HepG2 (cell line): Measurements from ENCODE around the gene SSBP1. TPM values are rescaled to one million over a fixed set of nuclear protein-coding genes. Genes with fewer than 3 reads are reported as not detected.
A peak's percentile ranks its signal among the peaks of the same experiment; 100 is the strongest.

Experiments
- ATAC-seq: fragments of 200-7000 bp; cut with Tn5 transposase; 3 replicates; pipeline ENCODE4 v1.9.1; 2020; ENCODE audit warnings: mild to moderate bottlenecking, moderate library complexity
- BruUV-seq: library from RNA; stranded (reverse); fragments of 400-500 nt; replicated peaks from 2 replicates; lab custom pipeline; 2021; lab: Mats Ljungman, UMichigan
- CTCF ChIA-PET: fragments of 300-600 bp; formaldehyde crosslinking; extraction: SDS; loops from one replicate; lab custom pipeline; 2021; ENCODE audit warnings: low total read pairs, inconsistent platforms, low intra/inter-chr PET ratio; lab: Yijun Ruan, JAX
- POLR2A ChIA-PET: fragments of 350-600 bp; sonication (Branson Sonifier 250); formaldehyde crosslinking; loops from one replicate; lab custom pipeline; 2020; ENCODE audit warnings: antibody characterized with exemption, inconsistent platforms; lab: Yijun Ruan, JAX
- DNase-seq: peaks from one replicate; pipeline ENCODE4 v3.0.0-alpha.2; 2015; ENCODE audit warnings: low spot score
- FAIRE-seq: peaks from 3 replicates; lab custom pipeline; 2011; peaks lifted over from hg19 to GRCh38; lab: Jason Lieb, UNC
- H2AFZ ChIP-seq: one replicate; pipeline ENCODE4 v1.6.1; 2011; ENCODE audit warnings: low read length, inconsistent platforms
- H3K27ac ChIP-seq: fragments of 300-600 bp; 3 replicates; pipeline ENCODE4 v1.8.0; 2011; ENCODE audit warnings: mixed run types, mild to moderate bottlenecking, mixed read lengths, low read length, inconsistent platforms; ENCODE audit not compliant: insufficient read depth; ENCODE audit errors: extremely low read length
- H3K27me3 ChIP-seq, 2 experiments: fragments of 200-600 bp in 1 of 2; 2 replicates in 1 of 2; 3 replicates in 1 of 2; pipeline versions ENCODE4 v1.6.0 to v1.8.0; 2011; ENCODE audit warnings: low read length in 2 of 2, mild to moderate bottlenecking in 2 of 2, moderate library complexity in 2 of 2, inconsistent platforms in 1 of 2; ENCODE audit not compliant: insufficient read depth in 2 of 2, control insufficient read depth in 1 of 2
- H3K36me3 ChIP-seq, 2 experiments: fragments of 200-600 bp in 1 of 2; replicated peaks in 1 of 2; 2 replicates in 1 of 2; 3 replicates in 1 of 2; pipeline versions ENCODE4 v1.5.1 to v1.8.0; 2011; ENCODE audit warnings: low read length in 2 of 2, inconsistent platforms in 1 of 2; ENCODE audit not compliant: insufficient read depth in 2 of 2, control insufficient read depth in 1 of 2
- H3K4me1 ChIP-seq: 2 replicates; pipeline ENCODE4 v1.5.1; 2012; ENCODE audit warnings: low read length, inconsistent platforms; ENCODE audit not compliant: insufficient read depth
- H3K4me2 ChIP-seq: 2 replicates; pipeline ENCODE4 v1.6.0; 2011; ENCODE audit warnings: low read depth, low read length, inconsistent platforms
- H3K4me3 ChIP-seq, 3 experiments: fragments of 200-600 bp in 1 of 3; sonication (generic), shearing (Covaris generic) in 1 of 3; replicated peaks in 1 of 3; 2 replicates each; pipeline ENCODE4 v1.5.1; 2011 to 2016; ENCODE audit warnings: low read length in 3 of 3, inconsistent platforms in 2 of 3, low read depth in 2 of 3, mild to moderate bottlenecking in 2 of 3, control low read depth in 1 of 3, mixed read lengths in 1 of 3; ENCODE audit not compliant: insufficient read depth in 1 of 3
- H3K79me2 ChIP-seq: one replicate; pipeline ENCODE4 v1.6.1; 2011; ENCODE audit warnings: low read length, inconsistent platforms; ENCODE audit not compliant: insufficient read depth
- H3K9ac ChIP-seq: 2 replicates; pipeline ENCODE4 v1.6.0; 2011; ENCODE audit warnings: mild to moderate bottlenecking, low read depth, low read length, inconsistent platforms; ENCODE audit not compliant: insufficient read depth
- H3K9me3 ChIP-seq: 2 replicates; pipeline ENCODE4 v1.5.1; 2012; ENCODE audit warnings: mild to moderate bottlenecking, low read length
- H4K20me1 ChIP-seq: 2 replicates; pipeline ENCODE4 v1.6.0; 2011; ENCODE audit warnings: inconsistent platforms, mild to moderate bottlenecking, low read length, moderate library complexity; ENCODE audit not compliant: insufficient read depth
- CEBPG ChIP-seq: IDR thresholded peaks from 2 replicates; pipeline ENCODE4 v1.6.1; 2016
- CHD4 ChIP-seq: fragments of 200-600 bp; sonication (generic); IDR thresholded peaks from 2 replicates; pipeline ENCODE4 v1.7.0; 2017; ENCODE audit warnings: mild to moderate bottlenecking, low read length, borderline replicate concordance
- ELF1 ChIP-seq: sonication (generic); formaldehyde crosslinking; IDR thresholded peaks from 2 replicates; pipeline ENCODE4 v1.4.0; 2020; ENCODE audit warnings: missing genetic modification reagents
- FOXM1 ChIP-seq: sonication (generic); formaldehyde crosslinking; IDR thresholded peaks from 2 replicates; pipeline ENCODE4 v1.5.0; 2020; ENCODE audit warnings: missing genetic modification reagents
- HNRNPLL ChIP-seq: fragments of 200-400 bp; formaldehyde crosslinking; IDR thresholded peaks from 2 replicates; pipeline ENCODE4 v1.6.1; 2017; ENCODE audit warnings: mild to moderate bottlenecking, low read depth, low read length; ENCODE audit not compliant: poor library complexity, severe bottlenecking
- JARID2 ChIP-seq: sonication (generic); formaldehyde crosslinking; IDR thresholded peaks from 2 replicates; pipeline ENCODE4 v1.8.1; 2023; ENCODE audit warnings: missing genetic modification reagents, inconsistent platforms; ENCODE audit not compliant: insufficient replicate concordance
- MAZ ChIP-seq, 2 experiments: sonication (generic) in 1 of 2; formaldehyde crosslinking in 1 of 2; IDR thresholded peaks; 2 replicates each; pipeline versions ENCODE4 v1.5.0 to v1.6.1; 2012 to 2020; ENCODE audit warnings: low read depth in 2 of 2, mild to moderate bottlenecking in 2 of 2, borderline replicate concordance in 1 of 2, improper control_type of control experiment in 1 of 2, low read length in 1 of 2, missing genetic modification reagents in 1 of 2, moderate library complexity in 1 of 2
- RBFOX2 ChIP-seq: fragments of 200-400 bp; formaldehyde crosslinking; IDR thresholded peaks from 2 replicates; pipeline ENCODE4 v1.6.1; 2017; ENCODE audit warnings: low read depth, mild to moderate bottlenecking, low read length
- RXRB ChIP-seq: IDR thresholded peaks from 2 replicates; pipeline ENCODE4 v1.6.1; 2016; ENCODE audit warnings: borderline replicate concordance, missing genetic modification reagents, missing compliant biosample characterization
- TAF1 ChIP-seq: sonication (generic); formaldehyde crosslinking; IDR thresholded peaks from 2 replicates; pipeline ENCODE4 v1.4.0; 2020; ENCODE audit warnings: missing genetic modification reagents
- ZBTB8A ChIP-seq: sonication (generic); formaldehyde crosslinking; IDR thresholded peaks from 2 replicates; pipeline ENCODE4 v1.4.0; 2020; ENCODE audit warnings: mild to moderate bottlenecking, low read depth, missing genetic modification reagents, borderline replicate concordance
- ZMAT3 ChIP-seq: sonication (generic); formaldehyde crosslinking; conservative IDR thresholded peaks from 2 replicates; pipeline ENCODE4 v1.7.0; 2021; ENCODE audit warnings: missing genetic modification reagents
- ZNF12 ChIP-seq: sonication (generic); formaldehyde crosslinking; IDR thresholded peaks from 2 replicates; pipeline ENCODE4 v1.5.0; 2020; ENCODE audit warnings: missing genetic modification reagents
- ZNF124 ChIP-seq: sonication (generic); formaldehyde crosslinking; IDR thresholded peaks from 2 replicates; pipeline ENCODE4 v1.4.0; 2020; ENCODE audit warnings: missing genetic modification reagents
- ZNF235 ChIP-seq: sonication (generic); formaldehyde crosslinking; IDR thresholded peaks from 2 replicates; pipeline ENCODE4 v1.8.1; 2023; ENCODE audit warnings: mild to moderate bottlenecking, missing genetic modification reagents, borderline replicate concordance
- ZNF432 ChIP-seq: sonication (generic); formaldehyde crosslinking; IDR thresholded peaks from 2 replicates; pipeline ENCODE4 v1.5.0; 2020; ENCODE audit warnings: missing genetic modification reagents, mild to moderate bottlenecking, borderline replicate concordance
- ZNF879 ChIP-seq: sonication (generic); formaldehyde crosslinking; IDR thresholded peaks from 2 replicates; pipeline ENCODE4 v1.8.1; 2023; ENCODE audit warnings: missing genetic modification reagents
- WGBS: methylation state at CpG from one replicate; pipeline ENCODE4 v1.1.6; 2017; ENCODE audit warnings: low lambda C conversion rate; 5-methylcytosine and 5-hydroxymethylcytosine counted together
- in situ Hi-C: cut with HindIII; loops from 2 replicates; pipeline ENCODE4 v1.10.0; 2017; ENCODE audit warnings: low pct_unique_long_range_greater_than_20kb; ENCODE audit not compliant: extremely low pct_ligation_motif_present
- intact Hi-C: fragments of 100-400 bp; cut with micrococcal nuclease; formaldehyde crosslinking; loops from one replicate; pipeline ENCODE4 v1.10.0; 2022; ENCODE audit not compliant: unreplicated experiment
- polyA plus RNA-seq, 8 experiments: library from polyadenylated mRNA; depleted of rRNA in 3 of 8; stranded (reverse) in 7 of 8; unstranded in 1 of 8; fragments of >200 nt; fragmentation: Illumina TruSeq in 4 of 8; extraction: Trizol in 4 of 8; gene quantifications; 2 replicates each; pipeline versions ENCODE4 v1.2.1 to v1.2.3, GENCODE V29; 2011 to 2016; ENCODE audit warnings: low read depth in 4 of 8, missing spikeins in 1 of 8, mixed read lengths in 1 of 8; ENCODE audit not compliant: insufficient read depth in 1 of 8
- total RNA-seq, 5 experiments: library from RNA; depleted of rRNA; stranded (reverse); fragments of >200 nt; fragmentation: Illumina TruSeq; extraction: Trizol; gene quantifications; 2 replicates each; pipeline ENCODE4 v1.2.3, GENCODE V29; 2016; ENCODE audit warnings: low read depth in 1 of 5
- TF ChIP-seq, protein P1 (sequence below): sonication (generic); formaldehyde crosslinking; IDR thresholded peaks from 2 replicates; pipeline ENCODE4 v1.4.0; 2020; ENCODE audit warnings: missing genetic modification reagents
- TF ChIP-seq, protein P2 (sequence below): sonication (generic); formaldehyde crosslinking; IDR thresholded peaks from 2 replicates; pipeline ENCODE4 v1.4.0; 2020; ENCODE audit warnings: mild to moderate bottlenecking, missing genetic modification reagents
- TF ChIP-seq, protein P3 (sequence below), 2 experiments: sonication (generic) in 1 of 2; formaldehyde crosslinking in 1 of 2; IDR thresholded peaks; 2 replicates each; pipeline versions ENCODE4 v1.4.0 to v1.6.1; 2016 to 2020; ENCODE audit warnings: borderline replicate concordance in 1 of 2, low read depth in 1 of 2, mild to moderate bottlenecking in 1 of 2, missing genetic modification reagents in 1 of 2

SSBP1 gene
- total and polyA plus RNA-seq, 2 of the 13 experiments (the other 11 are each of a cell fraction or from before 2014, with no cell fraction given), result 64.4 to 254 TPM

DNA sequence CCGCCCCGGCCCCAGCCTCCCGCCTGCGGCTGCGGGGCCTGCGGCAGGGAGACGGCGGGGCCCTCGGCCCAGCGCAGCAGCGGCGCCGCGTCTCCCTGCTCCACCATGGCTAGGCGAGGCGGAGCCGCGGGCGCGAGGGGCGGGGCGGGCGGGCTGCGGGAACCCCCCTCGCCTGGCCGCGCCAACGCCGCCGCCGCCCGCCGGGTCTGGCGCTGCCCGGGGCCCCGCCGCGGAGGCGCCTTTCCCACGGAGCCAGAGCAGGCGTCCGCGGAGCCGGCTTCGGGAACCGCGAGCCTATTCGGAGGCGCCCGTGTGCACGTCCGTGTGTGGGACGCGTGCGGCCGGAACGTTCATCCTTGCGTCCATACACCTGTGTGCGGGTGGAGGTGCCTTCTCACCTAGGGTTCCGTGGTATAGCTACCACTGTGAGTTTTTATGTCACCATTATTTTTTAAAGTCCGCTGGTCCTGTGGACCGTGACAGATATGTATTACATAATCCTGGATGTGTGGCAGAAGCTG is 36.1 kb upstream of the SSBP1 start, which contains the start of gene DENND11:
Gene DENND11 (minus strand): TSS at position 120 of the 521 bp plus-strand sequence. CDS start 13 bp downstream, at position 107.
- Histone ChIP-seq H3K4me3 (peak within 1 kb of the TSS; percentile 72 to 85 (median 81)), H3K4me2 (peak within 1 kb of the TSS; percentile 93), H3K9me3 (no peaks in the 10 kb centered on the region), H3K27me3 (peaks cover 0 to 19% of the 10 kb centered on the region in 2 experiments; a peak in 3 of 5 replicates), H2AFZ (no peak within 1 kb of the TSS), H4K20me1 (0 out of 2 replicates have a peak, but pooled peaks cover 2% of the 10 kb centered on the region), H3K27ac (no peak within 1 kb of the TSS), H3K79me2 (no peaks in the 10 kb centered on the region), H3K4me1 (peaks cover 43% of the 10 kb centered on the region), H3K36me3 (no peaks in the 10 kb centered on the region), H3K9ac (peak within 1 kb of the TSS; percentile 68)
- POLR2A ChIA-PET, result interaction anchor here (1.1 to 2.9 kb wide), 3 partner anchors 36 to 151 kb away, joined by 3 to 17 read pairs (median 5); partner anchors contain the start of genes AGK and SSBP1
- FAIRE-seq, result no peak
- intact Hi-C loops, result no loop called here
- CTCF ChIA-PET, result no interaction called here
- ATAC-seq, result peak; percentile 75
- DNase-seq, result no peak
- WGBS, result 0% methylated on average over 5 of the region's 62 CpGs
- in situ Hi-C loops, result no loop called here
- no TSS peak for BruUV-seq
- TF ChIP-seq, protein P1, sequence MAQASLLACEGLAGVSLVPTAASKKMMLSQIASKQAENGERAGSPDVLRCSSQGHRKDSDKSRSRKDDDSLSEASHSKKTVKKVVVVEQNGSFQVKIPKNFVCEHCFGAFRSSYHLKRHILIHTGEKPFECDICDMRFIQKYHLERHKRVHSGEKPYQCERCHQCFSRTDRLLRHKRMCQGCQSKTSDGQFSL (CRISPR knock-in tag), result no peak
- TF ChIP-seq CHD4 (no peak), ZBTB8A (no peak), ZNF124 (no peak), ZNF12 (CRISPR knock-in tag) (0 out of 2 replicates have a peak, but pooled peaks have one; percentile 16), FOXM1 (no peak), ELF1 (CRISPR knock-in tag) (no peak), MAZ (IDR thresholded peaks at IDR 0.05; ENCODE audit: borderline replicate concordance, low read depth, low read length) (no peak), MAZ (CRISPR knock-in tag; IDR thresholded peaks at IDR 0.05; ENCODE audit: low read depth) (0 out of 2 replicates have a peak, but pooled peaks have one; percentile 23), ZNF432 (CRISPR knock-in tag) (no peak), RXRB (CRISPR knock-in tag) (no peak), HNRNPLL (peak; percentile 48), ZMAT3 (CRISPR knock-in tag) (no peak), ZNF879 (CRISPR knock-in tag) (no peak), CEBPG (CRISPR knock-in tag) (no peak), TAF1 (CRISPR knock-in tag) (no peak), JARID2 (CRISPR knock-in tag) (no peak), ZNF235 (CRISPR knock-in tag) (no peak), RBFOX2 (peak; percentile 45; the same call in 1 of the 2 replicates)
- TF ChIP-seq, protein P2, sequence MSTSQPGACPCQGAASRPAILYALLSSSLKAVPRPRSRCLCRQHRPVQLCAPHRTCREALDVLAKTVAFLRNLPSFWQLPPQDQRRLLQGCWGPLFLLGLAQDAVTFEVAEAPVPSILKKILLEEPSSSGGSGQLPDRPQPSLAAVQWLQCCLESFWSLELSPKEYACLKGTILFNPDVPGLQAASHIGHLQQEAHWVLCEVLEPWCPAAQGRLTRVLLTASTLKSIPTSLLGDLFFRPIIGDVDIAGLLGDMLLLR, result no peak
- TF ChIP-seq, protein P3, sequence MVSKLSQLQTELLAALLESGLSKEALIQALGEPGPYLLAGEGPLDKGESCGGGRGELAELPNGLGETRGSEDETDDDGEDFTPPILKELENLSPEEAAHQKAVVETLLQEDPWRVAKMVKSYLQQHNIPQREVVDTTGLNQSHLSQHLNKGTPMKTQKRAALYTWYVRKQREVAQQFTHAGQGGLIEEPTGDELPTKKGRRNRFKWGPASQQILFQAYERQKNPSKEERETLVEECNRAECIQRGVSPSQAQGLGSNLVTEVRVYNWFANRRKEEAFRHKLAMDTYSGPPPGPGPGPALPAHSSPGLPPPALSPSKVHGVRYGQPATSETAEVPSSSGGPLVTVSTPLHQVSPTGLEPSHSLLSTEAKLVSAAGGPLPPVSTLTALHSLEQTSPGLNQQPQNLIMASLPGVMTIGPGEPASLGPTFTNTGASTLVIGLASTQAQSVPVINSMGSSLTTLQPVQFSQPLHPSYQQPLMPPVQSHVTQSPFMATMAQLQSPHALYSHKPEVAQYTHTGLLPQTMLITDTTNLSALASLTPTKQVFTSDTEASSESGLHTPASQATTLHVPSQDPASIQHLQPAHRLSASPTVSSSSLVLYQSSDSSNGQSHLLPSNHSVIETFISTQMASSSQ (IDR thresholded peaks at IDR 0.05; ENCODE audit: low read depth), result no peak
- TF ChIP-seq, protein P3 (CRISPR knock-in tag; IDR thresholded peaks at IDR 0.05; ENCODE audit: borderline replicate concordance), result no peak
